Endothelial cell of umbilical vein (primary cell): Measurements from ENCODE around the gene PTPN3. TPM values are rescaled to one million over a fixed set of nuclear protein-coding genes. Genes with fewer than 3 reads are reported as not detected.

ENCODE experiments used
- BruUV-seq: library from RNA; stranded (reverse); fragments of 400-500 nt; replicated peaks from 2 replicates; lab custom pipeline; 2021; lab: Mats Ljungman, UMichigan
- CTCF ChIA-PET: fragments of 300-600, 350-600 bp; sonication (Branson Sonifier 250); formaldehyde crosslinking; loops from one replicate; lab custom pipeline; 2021; ENCODE audit warnings: antibody characterized with exemption, inconsistent platforms; lab: Charles Lee
- POLR2A ChIA-PET: fragments of 300-600, 350-600 bp; sonication (Branson Sonifier 250); formaldehyde crosslinking; loops from one replicate; lab custom pipeline; 2021; ENCODE audit warnings: antibody characterized with exemption, inconsistent platforms; lab: Charles Lee
- DNase-seq: peaks from one replicate; pipeline ENCODE4 v3.0.0-alpha.2; 2011; ENCODE audit warnings: low read depth, low spot score
- FAIRE-seq: peaks from 2 replicates; lab custom pipeline; 2011; peaks lifted over from hg19 to GRCh38; lab: Jason Lieb, UNC
- H2AFZ ChIP-seq: 2 replicates; pipeline ENCODE4 v1.6.0; 2012; ENCODE audit warnings: low read depth, low read length, control low read depth, inconsistent platforms
- H3K27ac ChIP-seq: 2 replicates; pipeline ENCODE4 v1.5.1; 2011; ENCODE audit warnings: low read depth, mild to moderate bottlenecking, control low read depth, low read length, moderate library complexity; ENCODE audit not compliant: insufficient read depth
- H3K27me3 ChIP-seq, 2 experiments: 2 replicates each; pipeline versions ENCODE4 v1.6.0 to v1.6.1; 2011; ENCODE audit warnings: low read length in 2 of 2, mixed read lengths in 1 of 2; ENCODE audit not compliant: control insufficient read depth in 2 of 2, insufficient read depth in 2 of 2
- H3K36me3 ChIP-seq, 2 experiments: 2 replicates in 1 of 2; 3 replicates in 1 of 2; pipeline ENCODE4 v1.5.1; 2011; ENCODE audit warnings: low read length in 2 of 2, mild to moderate bottlenecking in 1 of 2, moderate library complexity in 1 of 2; ENCODE audit not compliant: control insufficient read depth in 2 of 2, insufficient read depth in 2 of 2; ENCODE audit errors: extremely low read depth in 1 of 2
- H3K4me1 ChIP-seq: 3 replicates; pipeline ENCODE4 v1.5.1; 2011; ENCODE audit warnings: mild to moderate bottlenecking, low read length; ENCODE audit not compliant: control insufficient read depth, insufficient read depth; ENCODE audit errors: extremely low read depth
- H3K4me2 ChIP-seq: 2 replicates; pipeline ENCODE4 v1.6.1; 2011; ENCODE audit warnings: low read length, control low read depth, mixed read lengths; ENCODE audit not compliant: insufficient read depth
- H3K4me3 ChIP-seq, 3 experiments: fragments of 200-600 bp in 1 of 3; sonication (generic), shearing (Covaris generic) in 1 of 3; replicated peaks in 1 of 3; 2 replicates each; pipeline ENCODE4 v1.5.1; 2011 to 2016; ENCODE audit warnings: control low read depth in 3 of 3, low read length in 3 of 3, mild to moderate bottlenecking in 2 of 3, inconsistent platforms in 1 of 3, low read depth in 1 of 3, moderate library complexity in 1 of 3; ENCODE audit not compliant: insufficient read depth in 1 of 3
- H3K79me2 ChIP-seq: 2 replicates; pipeline ENCODE4 v1.6.0; 2012; ENCODE audit warnings: low read length, inconsistent platforms; ENCODE audit not compliant: control insufficient read depth, insufficient read depth
- H3K9ac ChIP-seq: replicated peaks from 2 replicates; pipeline ENCODE3; 2011; ENCODE audit warnings: low read length, control low read depth; ENCODE audit not compliant: insufficient read depth; ENCODE audit errors: extremely low read depth
- H3K9me1 ChIP-seq: replicated peaks from 3 replicates; pipeline ENCODE4 v1.6.0; 2011; ENCODE audit warnings: mild to moderate bottlenecking, low read length; ENCODE audit not compliant: control insufficient read depth, insufficient read depth; ENCODE audit errors: extremely low read depth
- H3K9me3 ChIP-seq: replicated peaks from 2 replicates; pipeline ENCODE4 v1.5.1; 2012; ENCODE audit warnings: low read length, inconsistent platforms; ENCODE audit not compliant: control insufficient read depth, insufficient read depth
- H4K20me1 ChIP-seq: replicated peaks from 2 replicates; pipeline ENCODE3; 2011; ENCODE audit warnings: mild to moderate bottlenecking, low read length; ENCODE audit not compliant: control insufficient read depth, insufficient read depth; ENCODE audit errors: extremely low read depth
- CTCF ChIP-seq, 2 donors: IDR thresholded peaks; 1 replicate in 1 of 2; 2 replicates in 1 of 2; pipeline ENCODE4 v1.5.1; 2011; ENCODE audit warnings: low read length in 2 of 2, mild to moderate bottlenecking in 2 of 2, moderate library complexity in 2 of 2, control low read depth in 1 of 2, inconsistent platforms in 1 of 2, low read depth in 1 of 2; ENCODE audit not compliant: insufficient read depth in 1 of 2; ENCODE audit errors: extremely low read depth in 1 of 2
- EZH2 ChIP-seq: IDR thresholded peaks from 2 replicates; pipeline ENCODE4 v1.6.1; 2012; ENCODE audit warnings: borderline replicate concordance, low read depth, mild to moderate bottlenecking, moderate library complexity, low read length, inconsistent platforms; ENCODE audit not compliant: severe bottlenecking
- FOS ChIP-seq: IDR thresholded peaks from 2 replicates; pipeline ENCODE4 v1.6.1; 2011; ENCODE audit warnings: mild to moderate bottlenecking, low read length, moderate library complexity, borderline replicate concordance; ENCODE audit not compliant: insufficient read depth
- GATA2 ChIP-seq: IDR thresholded peaks from 2 replicates; pipeline ENCODE4 v1.7.0; 2011; ENCODE audit warnings: low read depth, mild to moderate bottlenecking, moderate library complexity, mixed read lengths, low read length; ENCODE audit not compliant: insufficient read length, insufficient read depth
- JUN ChIP-seq: IDR thresholded peaks from 2 replicates; pipeline ENCODE4 v1.6.1; 2011; ENCODE audit warnings: borderline replicate concordance, low read depth; ENCODE audit not compliant: insufficient read length, insufficient read depth
- MAX ChIP-seq: IDR thresholded peaks from 2 replicates; pipeline ENCODE4 v1.6.1; 2011; ENCODE audit not compliant: insufficient read depth, insufficient read length
- MYC ChIP-seq: IDR thresholded peaks from one replicate; pipeline ENCODE4 v1.6.1; 2011; ENCODE audit warnings: mild to moderate bottlenecking, low read depth, low read length
- POLR2A ChIP-seq: IDR thresholded peaks from 2 replicates; pipeline ENCODE4 v1.6.1; 2012; ENCODE audit warnings: low read depth, mild to moderate bottlenecking, control low read depth, low read length
- POLR2AphosphoS5 ChIP-seq: IDR thresholded peaks from 2 replicates; pipeline ENCODE4 v1.6.1; 2012; ENCODE audit warnings: low read depth, mild to moderate bottlenecking, control low read depth, low read length, moderate library complexity; ENCODE audit not compliant: insufficient read depth
- dilution Hi-C: fragments of 300-500 bp; cut with MboI; formaldehyde crosslinking; loops from one replicate; pipeline ENCODE4 v1.15.0; 2019; ENCODE audit warnings: low sequenced_read_pairs; ENCODE audit not compliant: extremely low pct_ligation_motif_present
- intact Hi-C: fragments of 100-400 bp; cut with micrococcal nuclease; formaldehyde crosslinking; loops from one replicate; pipeline ENCODE4 v1.10.0; 2022
- polyA plus RNA-seq, 4 experiments: library from polyadenylated mRNA; depleted of rRNA in 3 of 4; stranded (reverse) in 3 of 4; unstranded in 1 of 4; fragments of >200 nt; gene quantifications; 2 replicates each; pipeline versions ENCODE4 v1.2.1 to v1.2.3, GENCODE V29; 2011 to 2012; ENCODE audit warnings: missing spikeins in 1 of 4
- total RNA-seq: library from RNA; stranded (reverse); gene quantifications from 2 replicates; pipeline ENCODE4 v1.2.3, GENCODE V29; 2021

The PTPN3 gene
- total and polyA plus RNA-seq, 2 donors (not counting 3 experiments of a cell fraction or from before 2014, with no cell fraction given), result 0.01 TPM; not detected in 1

- Histone ChIP-seq H2AFZ (no peak overlapping the region), H3K9ac (no peak overlapping the region), H3K9me1 (no peaks in the 10 kb centered on the region), H3K27ac (no peak overlapping the region), H3K36me3 (no peaks in the 10 kb centered on the region), H3K27me3 (no peaks in the 10 kb centered on the region), H3K4me2 (no peak overlapping the region), H3K9me3 (no peaks in the 10 kb centered on the region), H3K79me2 (no peaks in the 10 kb centered on the region), H4K20me1 (no peaks in the 10 kb centered on the region), H3K4me1 (no peaks in the 10 kb centered on the region), H3K4me3 (no peak overlapping the region)
- no TSS peak for BruUV-seq
- dilution Hi-C loops (no loop called here), intact Hi-C loops (no loop called here)
- FAIRE-seq, result no peak
- ChIA-PET POLR2A (no interaction called here), CTCF (interaction anchor here (0.8 kb wide), 1 partner anchor 133 kb away, joined by 3 read pairs; no protein-coding TSS in a partner anchor)
- no peak for DNase-seq
- no peak for TF ChIP-seq POLR2A
- no peak for TF ChIP-seq MAX
- no peak for TF ChIP-seq CTCF (IDR thresholded peaks at IDR 0.05; ENCODE audit: extremely low read depth in 1 of 2, insufficient read depth in 1 of 2, low read depth in 1 of 2, low read length in 2 of 2)
- no peak for TF ChIP-seq FOS
- no peak for TF ChIP-seq EZH2
- TF ChIP-seq MYC, result no peak
- no peak for TF ChIP-seq POLR2AphosphoS5
- no peak for TF ChIP-seq GATA2
- TF ChIP-seq JUN, result no peak
Measured at GRCh38 chr9:109336409-109336808, 161.7 kb downstream of the PTPN3 start.
